Fibroblast of pulmonary artery (primary cell): ENCODE results near the gene SHISA9.

Source experiments
- DNase-seq: peaks from one replicate; pipeline ENCODE4 v3.0.0-alpha.2; 2010; ENCODE audit warnings: low read depth
- H3K4me3 ChIP-seq: replicated peaks from 2 replicates; pipeline ENCODE4 v1.5.1; 2011; ENCODE audit warnings: low read depth, mild to moderate bottlenecking, control low read depth, low read length, moderate library complexity
- CTCF ChIP-seq: IDR thresholded peaks from 2 replicates; pipeline ENCODE4 v1.5.1; 2011; ENCODE audit warnings: mild to moderate bottlenecking, control low read depth, low read length, inconsistent platforms; ENCODE audit errors: missing control alignments

SHISA9 gene

DNA sequence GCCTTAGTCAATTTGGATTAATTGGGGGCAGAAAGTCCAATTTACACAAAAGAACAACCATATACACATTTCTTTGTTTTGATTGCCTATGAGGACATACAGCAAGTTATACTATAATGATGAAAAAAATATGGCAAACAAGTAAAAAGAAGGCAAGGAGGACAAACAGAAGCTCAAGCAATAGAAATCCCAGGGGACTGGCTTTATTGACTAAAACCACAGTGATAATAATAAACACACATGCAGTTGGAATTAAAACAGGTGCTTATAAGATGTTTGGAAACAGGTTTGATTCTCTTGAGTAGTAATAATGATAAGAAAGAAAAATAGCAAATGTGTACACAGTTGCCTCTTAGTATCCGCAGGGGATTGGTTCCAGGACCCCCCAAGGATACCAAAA, 176.4 kb downstream of the SHISA9 start:
- no peak for DNase-seq
- TF ChIP-seq CTCF = no peak
- H3K4me3 ChIP-seq = no peak overlapping the region

DNA sequence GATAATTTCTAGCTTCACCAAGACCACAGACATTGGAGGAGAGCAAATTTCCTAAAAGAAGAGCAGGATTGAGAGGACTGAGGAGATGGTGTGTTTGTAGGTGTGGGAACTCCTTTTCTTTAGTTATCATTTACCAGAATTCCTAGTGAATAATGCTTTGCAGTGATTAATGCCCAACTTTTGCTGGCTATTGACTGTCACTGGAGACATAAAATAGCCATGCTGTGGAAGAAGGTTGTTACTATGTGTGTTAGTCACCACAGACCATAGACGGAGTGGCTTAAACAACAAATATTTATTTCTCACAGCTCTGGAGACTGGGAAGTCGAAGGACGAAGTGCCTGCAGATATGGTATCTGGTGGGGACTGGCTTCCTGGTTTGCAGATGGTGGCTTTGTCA, 179.1 kb downstream of the SHISA9 start:
- DNase-seq = no peak
- no peak for TF ChIP-seq CTCF
- H3K4me3 ChIP-seq = no peak overlapping the region

DNA sequence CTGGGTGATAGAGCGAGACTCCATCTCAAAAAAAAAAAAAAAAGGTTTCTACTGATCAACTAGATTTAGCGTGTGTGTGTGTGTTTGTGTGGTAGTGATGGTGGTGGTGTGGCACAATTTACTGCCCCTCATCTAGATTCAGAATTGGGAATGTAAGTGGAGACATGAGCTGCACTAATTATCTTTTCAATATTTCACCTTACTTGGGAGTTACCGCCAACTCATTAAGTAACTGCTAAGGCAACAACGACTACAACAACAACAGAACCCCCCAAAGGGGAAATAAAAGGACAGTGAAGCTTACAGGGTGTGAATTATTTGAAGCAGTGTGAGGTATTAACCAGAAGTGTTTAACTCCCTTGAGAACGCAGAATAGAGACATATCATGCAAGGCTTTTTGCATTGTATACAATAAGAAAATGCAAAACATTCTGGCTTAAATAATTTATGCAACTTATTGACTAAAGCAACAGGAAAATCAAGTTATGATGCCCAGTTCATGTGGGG, 180.5 kb downstream of the SHISA9 start:
- no peak overlapping the region for H3K4me3 ChIP-seq
- TF ChIP-seq CTCF = no peak
- DNase-seq = no peak

DNA sequence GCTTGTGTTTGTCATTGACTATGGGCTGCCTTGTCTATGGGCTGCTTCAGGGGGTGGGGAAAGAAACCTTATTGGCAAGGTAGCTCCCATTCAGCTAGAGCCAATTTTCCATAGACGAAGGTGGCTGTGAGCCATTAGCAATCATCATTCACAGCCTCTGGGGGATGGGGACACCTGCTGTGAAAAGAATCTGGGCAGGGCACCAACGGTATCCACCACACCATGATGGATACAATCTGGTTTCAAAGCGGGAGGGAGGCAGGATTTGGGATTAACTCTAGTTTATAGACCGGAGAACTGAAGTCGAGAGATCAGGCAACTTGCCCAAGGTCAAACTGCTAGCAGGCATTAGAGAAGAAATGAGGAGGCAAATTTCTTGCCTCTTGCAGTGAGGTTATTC, 182.3 kb downstream of the SHISA9 start:
- DNase-seq = no peak
- H3K4me3 ChIP-seq = no peak overlapping the region
- TF ChIP-seq CTCF = no peak

DNA sequence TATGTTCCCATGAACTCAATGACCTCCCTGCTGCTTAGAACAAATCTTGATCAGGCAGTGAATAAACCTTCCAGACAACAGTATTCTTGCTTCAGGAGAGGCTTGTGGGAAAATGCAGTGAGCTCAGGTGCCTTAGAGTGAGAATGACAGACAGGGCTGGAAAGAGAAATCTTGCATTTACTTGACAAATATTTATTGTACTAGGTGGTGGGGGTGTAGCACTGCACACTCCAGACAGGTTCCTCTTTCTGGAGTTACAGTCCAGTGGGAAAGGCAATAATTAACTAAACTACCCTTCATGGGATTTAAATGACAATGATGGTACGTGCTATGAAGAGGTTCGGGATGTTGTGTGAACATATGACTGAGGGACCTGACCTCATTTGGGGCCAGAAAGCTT, 182.9 kb downstream of the SHISA9 start:
- no peak for TF ChIP-seq CTCF
- H3K4me3 ChIP-seq = no peak overlapping the region
- DNase-seq = no peak

GRCh38 chr16:13093661-13094060, 192.3 kb downstream of the SHISA9 start:
- no peak overlapping the region for H3K4me3 ChIP-seq
- DNase-seq = no peak
- no peak for TF ChIP-seq CTCF

- TF ChIP-seq CTCF = no peak
Measured at GRCh38 chr16:13095061-13095460, 193.7 kb downstream of the SHISA9 start.

More at GRCh38 chr16:13095061-13095460, 193.7 kb downstream of the SHISA9 start:
- H3K4me3 ChIP-seq = no peak overlapping the region
- no peak for DNase-seq
